CD14-positive monocyte (primary cell): ENCODE results near the gene GULP1. TPM values are rescaled to one million over a fixed set of nuclear protein-coding genes. Genes with fewer than 3 reads are reported as not detected.

Source experiments
- DNase-seq, 3 donors: peaks; one replicate each; pipeline ENCODE4 v3.0.0-alpha.2; 2011 to 2022
- H2AFZ ChIP-seq: 2 replicates; pipeline ENCODE4 v1.6.0; 2012; ENCODE audit warnings: mild to moderate bottlenecking, low read depth, low read length, inconsistent platforms; ENCODE audit not compliant: insufficient read depth, poor library complexity, severe bottlenecking
- H3K27ac ChIP-seq, 2 donors: 1 replicate in 1 of 2; 2 replicates in 1 of 2; pipeline ENCODE4 v1.5.1; 2012 to 2013; ENCODE audit warnings: low read length in 2 of 2, control low read depth in 1 of 2, inconsistent platforms in 1 of 2, low read depth in 1 of 2, mild to moderate bottlenecking in 1 of 2
- H3K27me3 ChIP-seq, 2 donors: one replicate each; pipeline versions ENCODE4 v1.6.0 to v1.6.1; 2011 to 2013; ENCODE audit warnings: low read length in 2 of 2; ENCODE audit not compliant: control insufficient read depth in 2 of 2, insufficient read depth in 2 of 2
- H3K36me3 ChIP-seq, 2 donors: replicated peaks in 1 of 2; 1 replicate in 1 of 2; 2 replicates in 1 of 2; pipeline versions ENCODE4 v1.5.1 to v1.6.1; 2012 to 2013; ENCODE audit warnings: low read length in 2 of 2, control low read depth in 1 of 2, inconsistent platforms in 1 of 2, mild to moderate bottlenecking in 1 of 2; ENCODE audit not compliant: insufficient read depth in 2 of 2, control insufficient read depth in 1 of 2
- H3K4me1 ChIP-seq, 2 donors: 1 replicate in 1 of 2; 2 replicates in 1 of 2; pipeline versions ENCODE4 v1.5.1 to v1.6.1; 2012 to 2013; ENCODE audit warnings: low read length in 2 of 2, control low read depth in 1 of 2, inconsistent platforms in 1 of 2, mild to moderate bottlenecking in 1 of 2, moderate library complexity in 1 of 2; ENCODE audit not compliant: insufficient read depth in 2 of 2, control insufficient read depth in 1 of 2
- H3K4me2 ChIP-seq: replicated peaks from 2 replicates; pipeline ENCODE3; 2012; ENCODE audit warnings: low read length, moderate library complexity, mild to moderate bottlenecking; ENCODE audit not compliant: poor library complexity, severe bottlenecking; ENCODE audit errors: extremely low read depth
- H3K4me3 ChIP-seq, 3 experiments: fragments of 200-600 bp in 1 of 3; sonication (generic) in 1 of 3; replicated peaks in 1 of 3; 1 replicate in 2 of 3; 2 replicates in 1 of 3; pipeline ENCODE4 v1.5.1; 2011 to 2013; ENCODE audit warnings: low read length in 3 of 3, mild to moderate bottlenecking in 3 of 3, control low read depth in 2 of 3, low read depth in 2 of 3, inconsistent platforms in 1 of 3, moderate library complexity in 1 of 3
- H3K79me2 ChIP-seq: 2 replicates; pipeline ENCODE4 v1.6.0; 2012; ENCODE audit warnings: mild to moderate bottlenecking, control low read depth, inconsistent platforms, low read length, moderate library complexity; ENCODE audit not compliant: insufficient read depth
- H3K9ac ChIP-seq: 2 replicates; pipeline ENCODE4 v1.6.0; 2017; ENCODE audit warnings: low read length, mild to moderate bottlenecking; ENCODE audit not compliant: insufficient read depth, poor library complexity, severe bottlenecking
- H3K9me3 ChIP-seq, 2 donors: replicated peaks in 1 of 2; 1 replicate in 1 of 2; 2 replicates in 1 of 2; pipeline versions ENCODE4 v1.5.1 to v1.6.1; 2012 to 2013; ENCODE audit warnings: low read length in 2 of 2, control low read depth in 1 of 2; ENCODE audit not compliant: control insufficient read depth in 1 of 2, insufficient read depth in 1 of 2
- H4K20me1 ChIP-seq: 2 replicates; pipeline ENCODE4 v1.6.0; 2012; ENCODE audit warnings: mild to moderate bottlenecking, low read length, control low read depth, moderate library complexity; ENCODE audit not compliant: insufficient read depth
- H3K27ac Mint-ChIP-seq, 7 donors: one replicate each; pipeline ENCODE4 v1.8.0; 2020; ENCODE audit warnings: mild to moderate bottlenecking in 7 of 7, mixed read lengths in 7 of 7, moderate library complexity in 6 of 7, inconsistent platforms in 2 of 7
- H3K27me3 Mint-ChIP-seq, 3 donors: one replicate each; pipeline ENCODE4 v1.8.0; 2021 to 2022; ENCODE audit warnings: low read depth in 3 of 3, mild to moderate bottlenecking in 3 of 3, mixed read lengths in 3 of 3, moderate library complexity in 3 of 3, inconsistent platforms in 1 of 3
- H3K36me3 Mint-ChIP-seq, 2 donors: one replicate each; pipeline ENCODE4 v1.8.0; 2020; ENCODE audit warnings: mixed read lengths in 2 of 2, inconsistent platforms in 1 of 2, mild to moderate bottlenecking in 1 of 2
- H3K4me1 Mint-ChIP-seq: one replicate; pipeline ENCODE4 v1.8.0; 2020; ENCODE audit warnings: mild to moderate bottlenecking, mixed read lengths
- H3K4me3 Mint-ChIP-seq, 2 donors: one replicate each; pipeline ENCODE4 v1.8.0; 2020; ENCODE audit warnings: mild to moderate bottlenecking in 2 of 2, mixed read lengths in 2 of 2, moderate library complexity in 1 of 2
- H3K9me3 Mint-ChIP-seq, 7 donors: one replicate each; pipeline ENCODE4 v1.8.0; 2020 to 2022; ENCODE audit warnings: mixed read lengths in 7 of 7, mild to moderate bottlenecking in 6 of 7, moderate library complexity in 6 of 7, inconsistent platforms in 2 of 7
- WGBS: methylation state at CpG from one replicate; pipeline ENCODE4 v1.1.5; 2013; ENCODE audit warnings: missing lambda C conversion rate; ENCODE audit not compliant: insufficient coverage; 5-methylcytosine and 5-hydroxymethylcytosine counted together
- intact Hi-C, 2 donors: fragments of 100-400 bp; cut with micrococcal nuclease; formaldehyde crosslinking; loops; one replicate each; pipeline versions ENCODE4 v1.15.0 to v1.15.1; 2023
- polyA plus RNA-seq, 3 donors: library from polyadenylated mRNA; depleted of rRNA in 1 of 3; unstranded in 2 of 3; stranded (reverse) in 1 of 3; fragments of 300-500 nt in 2 of 3; fragments of >200 nt in 1 of 3; fragmentation: Illumina TruSeq in 2 of 3; gene quantifications; 1 replicate in 2 of 3; 2 replicates in 1 of 3; pipeline ENCODE4 v1.2.3, GENCODE V29; 2012 to 2021
- TF ChIP-seq, protein P1 (sequence below): fragments of 200-600 bp; IDR thresholded peaks from one replicate; pipeline ENCODE4 v1.8.0; 2022; ENCODE audit warnings: antibody characterized with exemption, mild to moderate bottlenecking

The GULP1 gene
- polyA plus RNA-seq, 3 donors: not detected

DNA sequence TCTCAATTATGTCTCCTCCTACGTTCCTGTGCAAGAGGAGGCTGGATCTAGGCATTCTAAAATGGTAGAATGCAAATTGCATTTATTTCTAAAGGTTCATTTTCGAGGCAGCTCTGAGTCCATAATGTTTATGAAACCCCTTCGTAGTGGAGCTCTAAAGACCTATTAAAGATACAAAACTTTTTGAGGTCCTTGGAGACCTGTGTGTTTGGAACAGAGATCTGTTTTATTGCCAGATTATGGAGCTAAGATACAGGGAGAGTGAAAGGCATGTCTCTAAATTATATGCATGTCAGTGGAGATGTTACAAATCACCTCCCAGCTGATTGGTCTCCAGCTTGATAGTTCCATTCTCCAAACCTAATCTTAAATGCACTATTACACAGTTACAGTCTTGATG, 335.8 kb downstream of the GULP1 start:
- H2AFZ ChIP-seq: no peak overlapping the region
- no peak overlapping the region for H3K4me3 ChIP-seq
- no peak overlapping the region for H3K27ac Mint-ChIP-seq
- no peaks in the 10 kb centered on the region for H4K20me1 ChIP-seq
- DNase-seq: no peak
- no peaks in the 10 kb centered on the region for H3K4me1 Mint-ChIP-seq
- no peaks in the 10 kb centered on the region for H3K36me3 ChIP-seq
- intact Hi-C loops: no loop called here
- no peak overlapping the region for H3K9ac ChIP-seq
- H3K27me3 Mint-ChIP-seq: peaks cover 0 to 1% (median 0%) of the 10 kb centered on the region in 3 donors
- peaks cover 0 to 12% (median 2%) of the 10 kb centered on the region in 7 donors for H3K9me3 Mint-ChIP-seq
- TF ChIP-seq, protein P1, sequence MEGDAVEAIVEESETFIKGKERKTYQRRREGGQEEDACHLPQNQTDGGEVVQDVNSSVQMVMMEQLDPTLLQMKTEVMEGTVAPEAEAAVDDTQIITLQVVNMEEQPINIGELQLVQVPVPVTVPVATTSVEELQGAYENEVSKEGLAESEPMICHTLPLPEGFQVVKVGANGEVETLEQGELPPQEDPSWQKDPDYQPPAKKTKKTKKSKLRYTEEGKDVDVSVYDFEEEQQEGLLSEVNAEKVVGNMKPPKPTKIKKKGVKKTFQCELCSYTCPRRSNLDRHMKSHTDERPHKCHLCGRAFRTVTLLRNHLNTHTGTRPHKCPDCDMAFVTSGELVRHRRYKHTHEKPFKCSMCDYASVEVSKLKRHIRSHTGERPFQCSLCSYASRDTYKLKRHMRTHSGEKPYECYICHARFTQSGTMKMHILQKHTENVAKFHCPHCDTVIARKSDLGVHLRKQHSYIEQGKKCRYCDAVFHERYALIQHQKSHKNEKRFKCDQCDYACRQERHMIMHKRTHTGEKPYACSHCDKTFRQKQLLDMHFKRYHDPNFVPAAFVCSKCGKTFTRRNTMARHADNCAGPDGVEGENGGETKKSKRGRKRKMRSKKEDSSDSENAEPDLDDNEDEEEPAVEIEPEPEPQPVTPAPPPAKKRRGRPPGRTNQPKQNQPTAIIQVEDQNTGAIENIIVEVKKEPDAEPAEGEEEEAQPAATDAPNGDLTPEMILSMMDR: no peak
- peaks cover 0 to 3% of the 10 kb centered on the region in 2 donors for H3K9me3 ChIP-seq
- WGBS: no CpG with 5 or more reads among the region's 3 CpGs
- no peak overlapping the region for H3K4me3 Mint-ChIP-seq
- H3K4me2 ChIP-seq: no peak overlapping the region
- no peaks in the 10 kb centered on the region for H3K36me3 Mint-ChIP-seq
- no peaks in the 10 kb centered on the region for H3K4me1 ChIP-seq
- H3K79me2 ChIP-seq: no peaks in the 10 kb centered on the region
- no peak overlapping the region for H3K27ac ChIP-seq
- no peaks in the 10 kb centered on the region for H3K27me3 ChIP-seq

DNA sequence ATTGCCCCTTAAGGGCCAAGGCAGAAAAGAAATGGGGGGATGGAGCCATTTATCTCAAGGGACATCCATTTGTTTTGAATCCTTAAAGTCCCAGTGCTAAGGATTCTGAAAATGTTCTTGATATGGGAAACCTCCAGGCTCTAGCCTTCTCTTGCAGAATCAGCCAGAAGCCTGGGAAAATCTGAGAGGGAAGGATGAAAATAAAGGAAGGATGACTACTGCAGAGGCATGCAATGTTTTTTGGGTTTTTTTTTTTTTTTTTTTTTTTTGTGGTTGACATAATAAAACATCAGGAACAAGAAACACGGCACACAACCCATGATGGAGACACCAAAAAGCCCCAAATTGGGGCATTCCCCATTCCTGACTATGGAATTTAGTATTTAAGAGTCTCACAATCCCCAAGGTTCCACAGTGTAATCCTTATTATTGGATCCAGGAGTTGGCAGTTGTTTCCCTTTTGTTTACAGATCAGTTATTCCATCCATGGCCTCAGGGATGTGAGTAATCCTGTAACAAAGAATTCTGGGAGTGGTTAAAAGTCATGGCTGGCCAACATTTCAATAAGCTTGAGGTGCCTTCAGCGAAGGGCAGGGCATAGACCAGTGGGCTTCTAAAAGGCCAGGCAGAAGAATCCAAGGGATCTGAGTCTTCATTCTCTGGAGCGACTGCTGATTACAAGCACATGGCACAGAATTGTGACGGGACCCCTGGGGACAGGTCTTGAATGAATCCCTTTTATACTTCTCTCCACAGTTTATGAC, 337.5 kb downstream of the GULP1 start:
- H3K9me3 ChIP-seq: peaks cover 0 to 3% of the 10 kb centered on the region in 2 donors
- H3K4me1 Mint-ChIP-seq: no peaks in the 10 kb centered on the region
- no peak for DNase-seq
- intact Hi-C loops: no loop called here
- no peak overlapping the region for H3K4me3 Mint-ChIP-seq
- no peak overlapping the region for H3K4me2 ChIP-seq
- H3K36me3 ChIP-seq: no peaks in the 10 kb centered on the region
- TF ChIP-seq, protein P1: no peak
- no peaks in the 10 kb centered on the region for H3K36me3 Mint-ChIP-seq
- no peak overlapping the region for H3K4me3 ChIP-seq
- no peak overlapping the region for H3K27ac Mint-ChIP-seq
- H2AFZ ChIP-seq: no peak overlapping the region
- H3K27me3 Mint-ChIP-seq: peaks cover 0 to 1% (median 0%) of the 10 kb centered on the region in 3 donors
- H3K9me3 Mint-ChIP-seq: peaks cover 0 to 9% (median 2%) of the 10 kb centered on the region in 7 donors
- no peaks in the 10 kb centered on the region for H3K79me2 ChIP-seq
- 62% methylated on average over 2 of the region's 4 CpGs for WGBS
- H3K27ac ChIP-seq: no peak overlapping the region
- no peaks in the 10 kb centered on the region for H3K4me1 ChIP-seq
- no peaks in the 10 kb centered on the region for H4K20me1 ChIP-seq
- no peaks in the 10 kb centered on the region for H3K27me3 ChIP-seq
- no peak overlapping the region for H3K9ac ChIP-seq
